Neutrophil (primary cell): ENCODE measurements around the gene SH3D19.

Source experiments
- H3K27ac ChIP-seq: fragments of 200-600 bp; sonication (generic); 2 replicates; pipeline ENCODE4 v1.5.1; 2016; ENCODE audit warnings: mild to moderate bottlenecking, moderate library complexity
- H3K27me3 ChIP-seq: fragments of 200-600 bp; sonication (generic); 2 replicates; pipeline ENCODE4 v1.6.0; 2016; ENCODE audit warnings: mild to moderate bottlenecking
- H3K36me3 ChIP-seq: fragments of 200-600 bp; sonication (generic); 2 replicates; pipeline ENCODE4 v1.5.1; 2017
- H3K4me1 ChIP-seq, 2 experiments: fragments of 200-600 bp in 1 of 2; sonication (generic) in 1 of 2; 1 replicate in 1 of 2; 2 replicates in 1 of 2; pipeline versions ENCODE4 v1.5.1 to v1.6.1; 2013 to 2016; ENCODE audit warnings: low read depth in 1 of 2, low read length in 1 of 2, mild to moderate bottlenecking in 1 of 2, moderate library complexity in 1 of 2; ENCODE audit not compliant: control insufficient read depth in 1 of 2, insufficient read depth in 1 of 2
- H3K4me3 ChIP-seq, 2 experiments: fragments of 200-600 bp in 1 of 2; sonication (generic) in 1 of 2; 1 replicate in 1 of 2; 2 replicates in 1 of 2; pipeline ENCODE4 v1.5.1; 2013 to 2016; ENCODE audit warnings: low read depth in 1 of 2, low read length in 1 of 2, mild to moderate bottlenecking in 1 of 2, moderate library complexity in 1 of 2
- H3K9me3 ChIP-seq: fragments of 200-600 bp; sonication (generic); 2 replicates; pipeline ENCODE4 v1.5.1; 2016
- CTCF ChIP-seq: fragments of 200-600 bp; sonication (generic); IDR thresholded peaks from 2 replicates; pipeline ENCODE4 v1.5.1; 2016; ENCODE audit warnings: antibody characterized with exemption

Gene SH3D19

GRCh38 chr4:151267822-151268535 is 57.4 kb downstream of the SH3D19 start:
- Histone ChIP-seq H3K36me3 (no peaks in the 10 kb centered on the region), H3K4me3 (no peak overlapping the region), H3K27ac (no peak overlapping the region), H3K4me1 (no peaks in the 10 kb centered on the region), H3K9me3 (no peaks in the 10 kb centered on the region), H3K27me3 (no peaks in the 10 kb centered on the region)
- TF ChIP-seq CTCF, result no peak

- Histone ChIP-seq H3K27me3 (no peaks in the 10 kb centered on the region), H3K27ac (no peak overlapping the region), H3K4me3 (no peak overlapping the region), H3K36me3 (no peaks in the 10 kb centered on the region), H3K4me1 (no peaks in the 10 kb centered on the region), H3K9me3 (no peaks in the 10 kb centered on the region)
- no peak for TF ChIP-seq CTCF
Measured at GRCh38 chr4:151267104-151267503, 58.3 kb downstream of the SH3D19 start.

- H3K9me3 ChIP-seq, result no peaks in the 10 kb centered on the region
- no peaks in the 10 kb centered on the region for H3K27me3 ChIP-seq
- no peaks in the 10 kb centered on the region for H3K4me1 ChIP-seq
- no peak overlapping the region for H3K27ac ChIP-seq
- no peaks in the 10 kb centered on the region for H3K36me3 ChIP-seq
- H3K4me3 ChIP-seq, result no peak overlapping the region
- no peak for TF ChIP-seq CTCF
Measured at GRCh38 chr4:151266497-151266896, 58.9 kb downstream of the SH3D19 start.

- H3K9me3 ChIP-seq, result no peaks in the 10 kb centered on the region
- H3K4me1 ChIP-seq, result no peaks in the 10 kb centered on the region
- no peak overlapping the region for H3K27ac ChIP-seq
- H3K36me3 ChIP-seq, result no peaks in the 10 kb centered on the region
- no peak for TF ChIP-seq CTCF
- no peaks in the 10 kb centered on the region for H3K27me3 ChIP-seq
- H3K4me3 ChIP-seq, result no peak overlapping the region
Measured at GRCh38 chr4:151263455-151263854, 62.0 kb downstream of the SH3D19 start.

- no peak for TF ChIP-seq CTCF
- H3K36me3 ChIP-seq, result no peaks in the 10 kb centered on the region
- H3K27me3 ChIP-seq, result no peaks in the 10 kb centered on the region
- H3K4me1 ChIP-seq, result no peaks in the 10 kb centered on the region
- no peak overlapping the region for H3K27ac ChIP-seq
- no peaks in the 10 kb centered on the region for H3K9me3 ChIP-seq
- H3K4me3 ChIP-seq, result no peak overlapping the region
Measured at GRCh38 chr4:151260526-151260925, 64.9 kb downstream of the SH3D19 start.

GRCh38 chr4:151259752-151260151 is 65.7 kb downstream of the SH3D19 start:
- no peaks in the 10 kb centered on the region for H3K9me3 ChIP-seq
- no peak overlapping the region for H3K4me3 ChIP-seq
- TF ChIP-seq CTCF, result no peak
- no peaks in the 10 kb centered on the region for H3K27me3 ChIP-seq
- H3K4me1 ChIP-seq, result no peaks in the 10 kb centered on the region
- H3K36me3 ChIP-seq, result no peaks in the 10 kb centered on the region
- no peak overlapping the region for H3K27ac ChIP-seq
